ENCODE results near the gene SLC25A24.
A peak's percentile ranks its signal among the peaks of the same experiment; 100 is the strongest.
"Not testable (repeated sequence)": the region's sequence is repeated elsewhere in the genome, so short reads cannot be mapped to it uniquely, and the experiment has no call there.

Gene SLC25A24

GRCh38 chr1:108199201-108199691 lies 897 bp downstream of the SLC25A24 start:
- peak in 1 of 56 donors; percentile 8 for DNase-seq

GRCh38 chr1:108194051-108194450 lies 6.1 kb downstream of the SLC25A24 start:
- DNase-seq = no peak

GRCh38 chr1:108193333-108193732 lies 6.8 kb downstream of the SLC25A24 start:
- no peak for DNase-seq

- no peak for DNase-seq
Measured at GRCh38 chr1:108192581-108192980, 7.6 kb downstream of the SLC25A24 start.

GRCh38 chr1:108190686-108191416 lies 9.3 kb downstream of the SLC25A24 start:
- DNase-seq = no peak

GRCh38 chr1:108190001-108190634 lies 10.0 kb downstream of the SLC25A24 start:
- DNase-seq = no peak

GRCh38 chr1:108188801-108189200 lies 11.3 kb downstream of the SLC25A24 start:
- no peak for DNase-seq

- no peak for DNase-seq
Measured at GRCh38 chr1:108182959-108183700, 17.0 kb downstream of the SLC25A24 start.

GRCh38 chr1:108179018-108179417 lies 21.1 kb downstream of the SLC25A24 start:
- DNase-seq = no peak

- not testable (repeated sequence) for DNase-seq
Measured at GRCh38 chr1:108162409-108162808, 37.7 kb downstream of the SLC25A24 start.

GRCh38 chr1:108159951-108160350 lies 40.2 kb downstream of the SLC25A24 start:
- DNase-seq = not testable (repeated sequence)

GRCh38 chr1:108158893-108159453 lies 41.2 kb downstream of the SLC25A24 start:
- no peak for DNase-seq

GRCh38 chr1:108154314-108154713 lies 45.8 kb downstream of the SLC25A24 start:
- DNase-seq = no peak

- no peak for DNase-seq
Measured at GRCh38 chr1:108152782-108153222, 47.3 kb downstream of the SLC25A24 start.

- no peak for DNase-seq
Measured at GRCh38 chr1:108151548-108151947, 48.6 kb downstream of the SLC25A24 start.

- no peak for DNase-seq
Measured at GRCh38 chr1:108149796-108150467, 50.2 kb downstream of the SLC25A24 start.

- not testable (repeated sequence) for DNase-seq
Measured at GRCh38 chr1:108144569-108144968, 55.6 kb downstream of the SLC25A24 start.

- DNase-seq = no peak
Measured at GRCh38 chr1:108142773-108143394, 57.3 kb downstream of the SLC25A24 start.

- DNase-seq = no peak
Measured at GRCh38 chr1:108142258-108142657, 57.9 kb downstream of the SLC25A24 start.

- DNase-seq = no peak
Measured at GRCh38 chr1:108141621-108142020, 58.5 kb downstream of the SLC25A24 start.

- DNase-seq = no peak
Measured at GRCh38 chr1:108140936-108141335, 59.2 kb downstream of the SLC25A24 start.

All from amygdala (tissue), 56 donors.